IPS-18a (cell line): ENCODE data around the gene ATP2B1.

ENCODE experiments used
- H3K27ac ChIP-seq: one replicate; pipeline ENCODE4 v1.5.1; 2013; ENCODE audit warnings: low read length
- H3K27me3 ChIP-seq: one replicate; pipeline ENCODE4 v1.6.1; 2013; ENCODE audit warnings: mild to moderate bottlenecking, low read length; ENCODE audit not compliant: control insufficient read depth, insufficient read depth
- H3K36me3 ChIP-seq: one replicate; pipeline ENCODE4 v1.6.1; 2013; ENCODE audit warnings: low read depth, low read length; ENCODE audit not compliant: control insufficient read depth
- H3K4me1 ChIP-seq: one replicate; pipeline ENCODE4 v1.6.1; 2013; ENCODE audit warnings: low read depth, low read length; ENCODE audit not compliant: control insufficient read depth
- H3K4me3 ChIP-seq: one replicate; pipeline ENCODE4 v1.5.1; 2013; ENCODE audit warnings: low read length
- H3K9ac ChIP-seq: one replicate; pipeline ENCODE4 v1.6.1; 2013; ENCODE audit warnings: mild to moderate bottlenecking, low read length, moderate library complexity
- H3K9me3 ChIP-seq: one replicate; pipeline ENCODE4 v1.6.1; 2013; ENCODE audit warnings: low read depth, low read length; ENCODE audit not compliant: control insufficient read depth

ATP2B1 gene

DNA sequence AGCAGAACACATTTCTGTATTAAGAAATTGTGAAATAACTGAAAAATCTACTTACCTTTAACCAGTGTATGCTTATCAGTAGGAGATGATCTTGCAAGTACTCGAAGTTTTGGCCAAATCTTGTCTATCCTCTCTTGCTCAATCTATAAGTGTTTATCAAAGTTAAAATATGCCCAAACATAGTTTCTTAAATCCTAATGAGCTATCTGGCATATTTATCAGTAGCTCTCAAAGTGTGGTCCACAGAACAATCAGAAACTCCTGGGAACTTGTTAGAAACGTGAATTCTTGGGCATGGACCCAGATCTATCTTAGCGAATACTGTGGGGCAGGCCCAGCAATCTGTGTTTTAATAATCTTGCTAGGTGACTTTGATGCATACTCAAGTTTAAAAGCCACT lies 98.3 kb downstream of the ATP2B1 start:
- H3K9ac ChIP-seq: no peak overlapping the region
- peaks cover 12% of the 10 kb centered on the region for H3K36me3 ChIP-seq
- H3K27ac ChIP-seq: no peak overlapping the region
- H3K4me1 ChIP-seq: no peaks in the 10 kb centered on the region
- H3K27me3 ChIP-seq: no peaks in the 10 kb centered on the region
- H3K9me3 ChIP-seq: no peaks in the 10 kb centered on the region
- H3K4me3 ChIP-seq: no peak overlapping the region

DNA sequence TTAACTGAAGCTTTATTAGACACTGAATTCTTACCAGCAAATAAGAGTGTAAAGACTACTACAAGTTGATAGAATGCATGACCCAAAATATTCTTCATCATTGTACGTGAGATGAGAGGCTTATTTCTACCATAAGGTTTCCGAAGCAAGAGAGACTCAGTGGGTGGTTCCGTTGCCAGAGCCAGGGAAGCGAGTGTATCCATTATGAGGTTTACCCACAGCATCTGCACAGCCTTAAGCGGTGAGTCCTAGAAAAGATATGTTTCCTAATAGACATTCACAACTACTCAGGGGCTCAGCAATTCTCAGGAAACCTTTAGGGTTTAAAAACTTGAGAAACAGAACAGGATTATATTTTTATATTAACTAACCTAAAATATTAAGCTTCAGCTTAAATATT lies 105.0 kb downstream of the ATP2B1 start:
- H3K36me3 ChIP-seq: peaks cover 11% of the 10 kb centered on the region

DNA sequence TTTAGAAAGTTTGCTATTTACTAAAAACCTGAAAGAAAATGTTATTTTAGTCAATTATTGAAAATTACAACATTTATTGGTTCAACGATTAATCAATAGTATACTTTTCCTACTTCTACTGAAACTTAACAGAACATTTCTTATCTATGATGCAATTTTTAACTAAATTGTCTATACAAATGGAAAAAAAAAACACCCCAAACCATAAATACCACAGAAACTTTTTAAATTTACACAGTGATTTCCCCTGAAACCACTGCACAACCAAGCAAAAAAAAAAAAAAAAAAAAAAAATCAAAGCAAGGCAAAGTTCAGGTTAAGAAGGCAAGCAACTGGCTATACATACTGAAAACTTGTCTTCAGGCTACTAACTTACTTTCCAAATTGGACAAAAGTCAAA lies 110.9 kb downstream of the ATP2B1 start:
- H3K4me1 ChIP-seq: peaks cover 7% of the 10 kb centered on the region
- no peaks in the 10 kb centered on the region for H3K27me3 ChIP-seq
- no peak overlapping the region for H3K9ac ChIP-seq
- no peak overlapping the region for H3K4me3 ChIP-seq
- no peaks in the 10 kb centered on the region for H3K36me3 ChIP-seq
- no peaks in the 10 kb centered on the region for H3K9me3 ChIP-seq
- H3K27ac ChIP-seq: no peak overlapping the region

More for the DNA sequence above, 105.0 kb downstream of the ATP2B1 start:
- Histone ChIP-seq H3K4me1 (no peaks in the 10 kb centered on the region), H3K27me3 (no peaks in the 10 kb centered on the region), H3K27ac (no peak overlapping the region), H3K4me3 (no peak overlapping the region), H3K9ac (no peak overlapping the region), H3K9me3 (no peaks in the 10 kb centered on the region)

GRCh38 chr12:89597210-89597609 lies 111.4 kb downstream of the ATP2B1 start:
- no peaks in the 10 kb centered on the region for H3K9me3 ChIP-seq
- no peaks in the 10 kb centered on the region for H3K27me3 ChIP-seq
- peaks cover 13% of the 10 kb centered on the region for H3K4me1 ChIP-seq
- H3K36me3 ChIP-seq: no peaks in the 10 kb centered on the region
- H3K9ac ChIP-seq: no peak overlapping the region
- no peak overlapping the region for H3K4me3 ChIP-seq
- no peak overlapping the region for H3K27ac ChIP-seq

GRCh38 chr12:89593873-89594272 lies 114.8 kb downstream of the ATP2B1 start:
- H3K4me1 ChIP-seq: peaks cover 13% of the 10 kb centered on the region
- H3K27me3 ChIP-seq: no peaks in the 10 kb centered on the region
- peaks cover 12% of the 10 kb centered on the region for H3K36me3 ChIP-seq

GRCh38 chr12:89593233-89593632 lies 115.4 kb downstream of the ATP2B1 start:
- Histone ChIP-seq H3K9ac (no peak overlapping the region), H3K4me3 (no peak overlapping the region), H3K36me3 (peaks cover 12% of the 10 kb centered on the region), H3K9me3 (no peaks in the 10 kb centered on the region), H3K4me1 (peaks cover 13% of the 10 kb centered on the region), H3K27me3 (no peaks in the 10 kb centered on the region), H3K27ac (no peak overlapping the region)

More at GRCh38 chr12:89593873-89594272, 114.8 kb downstream of the ATP2B1 start:
- Histone ChIP-seq H3K9ac (no peak overlapping the region), H3K27ac (no peak overlapping the region), H3K9me3 (no peaks in the 10 kb centered on the region), H3K4me3 (no peak overlapping the region)

GRCh38 chr12:89589753-89590152 lies 118.9 kb downstream of the ATP2B1 start:
- no peaks in the 10 kb centered on the region for H3K27me3 ChIP-seq
- H3K4me3 ChIP-seq: no peak overlapping the region
- no peaks in the 10 kb centered on the region for H3K9me3 ChIP-seq
- peaks cover 13% of the 10 kb centered on the region for H3K4me1 ChIP-seq
- peaks cover 12% of the 10 kb centered on the region for H3K36me3 ChIP-seq
- H3K27ac ChIP-seq: no peak overlapping the region
- H3K9ac ChIP-seq: no peak overlapping the region

GRCh38 chr12:89578499-89578898 lies 130.1 kb downstream of the ATP2B1 start:
- no peaks in the 10 kb centered on the region for H3K27me3 ChIP-seq

GRCh38 chr12:89576572-89577220 lies 131.9 kb downstream of the ATP2B1 start:
- Histone ChIP-seq H3K4me3 (no peak overlapping the region), H3K4me1 (peaks cover 5% of the 10 kb centered on the region), H3K27me3 (no peaks in the 10 kb centered on the region), H3K9me3 (no peaks in the 10 kb centered on the region), H3K9ac (no peak overlapping the region), H3K36me3 (no peaks in the 10 kb centered on the region), H3K27ac (no peak overlapping the region)

More at GRCh38 chr12:89578499-89578898, 130.1 kb downstream of the ATP2B1 start:
- Histone ChIP-seq H3K4me1 (peaks cover 5% of the 10 kb centered on the region), H3K9me3 (no peaks in the 10 kb centered on the region), H3K4me3 (no peak overlapping the region), H3K36me3 (no peaks in the 10 kb centered on the region), H3K9ac (no peak overlapping the region), H3K27ac (no peak overlapping the region)

GRCh38 chr12:89575374-89575773 lies 133.3 kb downstream of the ATP2B1 start:
- no peaks in the 10 kb centered on the region for H3K27me3 ChIP-seq
- no peaks in the 10 kb centered on the region for H3K36me3 ChIP-seq
- peaks cover 5% of the 10 kb centered on the region for H3K4me1 ChIP-seq
- no peak overlapping the region for H3K4me3 ChIP-seq
- no peak overlapping the region for H3K27ac ChIP-seq
- no peak overlapping the region for H3K9ac ChIP-seq
- no peaks in the 10 kb centered on the region for H3K9me3 ChIP-seq

- H3K27ac ChIP-seq: no peak overlapping the region
- no peaks in the 10 kb centered on the region for H3K36me3 ChIP-seq
- H3K4me1 ChIP-seq: peaks cover 5% of the 10 kb centered on the region
- no peak overlapping the region for H3K9ac ChIP-seq
- H3K27me3 ChIP-seq: no peaks in the 10 kb centered on the region
- H3K9me3 ChIP-seq: no peaks in the 10 kb centered on the region
- H3K4me3 ChIP-seq: no peak overlapping the region
Measured at GRCh38 chr12:89574736-89575208, 133.9 kb downstream of the ATP2B1 start.
